NT2/D1 (cell line): ENCODE results near the gene LRCOL1.

Experiments
- YY1 ChIP-seq: IDR thresholded peaks from 2 replicates; pipeline ENCODE4 v1.6.1; 2011; ENCODE audit not compliant: insufficient read length, insufficient read depth
- ZNF274 ChIP-seq: IDR thresholded peaks from 2 replicates; pipeline ENCODE4 v1.6.1; 2011; ENCODE audit warnings: mild to moderate bottlenecking, low read depth, low read length

GRCh38 chr12:132618683-132619043 lies 8.3 kb upstream of the LRCOL1 start, which contains the start of gene P2RX2:
- TF ChIP-seq ZNF274 (no peak), YY1 (no peak)
